ENCODE results near the gene DBF4B. TPM values are rescaled to one million over a fixed set of nuclear protein-coding genes. Genes with fewer than 3 reads are reported as not detected.
"Not testable (repeated sequence)": the region's sequence is repeated elsewhere in the genome, so short reads cannot be mapped to it uniquely, and the experiment has no call there.

Gene DBF4B
- total RNA-seq, 1 experiment from 2014 or later: 26.1 TPM

GRCh38 chr17:44690746-44691306, 17.6 kb upstream of the DBF4B start:
- peak; percentile 59 for DNase-seq (ENCODE audit: low read depth, low spot score)
- peak; percentile 46 for ATAC-seq
- H3K9ac ChIP-seq (ENCODE audit: low read length): peak overlapping the region; percentile 93
- RAD21 ChIA-PET (ENCODE audit: low non-redundant PET in 1 of 2, low total read pairs in 2 of 2, uncharacterized antibody in 2 of 2, unreplicated experiment in 2 of 2); H3K36me3 ChIP-seq (ENCODE audit: control insufficient read depth in 1 of 2, insufficient read depth in 2 of 2, low read length in 2 of 2); BruUV-seq (replicated peaks); H3K27me3 ChIP-seq (ENCODE audit: insufficient read depth, low read length); H3K9me2 ChIP-seq (ENCODE audit: insufficient read depth); intact Hi-C loops (cut with micrococcal nuclease); H4K20me1 ChIP-seq (ENCODE audit: insufficient read depth); H3K9me3 ChIP-seq (ENCODE audit: control insufficient read depth in 1 of 2, insufficient read depth in 1 of 2, low read depth in 1 of 2, low read length in 2 of 2): not testable (repeated sequence)
- peaks cover 29% of the 10 kb centered on the region for H3K79me2 ChIP-seq (ENCODE audit: insufficient read depth, low read length)
- H3K27ac ChIP-seq (ENCODE audit: low read depth, low read length): peak overlapping the region; percentile 69
- ChIA-PET POLR2A (interaction anchor here (1.0 to 1.9 kb wide), 4 partner anchors 14 to 161 kb away, joined by 3 to 5 read pairs (median 4); partner anchors contain the start of gene DBF4B), CTCF (interaction anchor here (0.8 to 2.3 kb wide), 5 partner anchors 9 to 157 kb away, joined by 3 to 7 read pairs (median 4); no protein-coding TSS in a partner anchor)
- peak; percentile 15; the same call in 1 of the 2 replicates for TF ChIP-seq EGR1 (IDR thresholded peaks at IDR 0.05; ENCODE audit: low read depth)
- peak; percentile 69 for TF ChIP-seq CBX3 (IDR thresholded peaks at IDR 0.05; ENCODE audit: low read depth)
- TF ChIP-seq MAX (IDR thresholded peaks at IDR 0.05): peak; percentile 27; the same call in 1 of the 2 replicates
- peak; percentile 47; the same call in 1 of the 2 replicates for TF ChIP-seq CEBPB (IDR thresholded peaks at IDR 0.05; ENCODE audit: low read depth)
- TF ChIP-seq POLR2A (IDR thresholded peaks at IDR 0.05; ENCODE audit: borderline replicate concordance, extremely low read depth, insufficient read depth, insufficient read length): peak; percentile 12
- TF ChIP-seq FOSL1 (IDR thresholded peaks at IDR 0.05; ENCODE audit: low read depth): 0 out of 2 replicates have a peak, but pooled peaks have one; percentile 21
- TF ChIP-seq POLR2AphosphoS5 (IDR thresholded peaks at IDR 0.05; ENCODE audit: low read depth, low read length): 0 out of 2 replicates have a peak, but pooled peaks have one; percentile 42
- TF ChIP-seq RAD21 (IDR thresholded peaks at IDR 0.05; ENCODE audit: low read depth): peak; percentile 47
- peak; percentile 42 to 54 (median 51); a peak in 5 of 6 replicates for TF ChIP-seq CTCF (IDR thresholded peaks at IDR 0.05 in 2 of 3, conservative IDR thresholded peaks at IDR 0.05 in 1 of 3; ENCODE audit: borderline replicate concordance in 1 of 3, insufficient read depth in 1 of 3, low read depth in 2 of 3, low read length in 2 of 3)
- H2AFZ ChIP-seq (ENCODE audit: low read depth, low read length, poor library complexity, severe bottlenecking): peak overlapping the region; percentile 19
- H3K4me2 ChIP-seq (ENCODE audit: low read length): peak overlapping the region; percentile 99
- peaks cover 13 to 30% of the 10 kb centered on the region in 2 experiments for H3K4me1 ChIP-seq (ENCODE audit: control insufficient read depth in 1 of 2, insufficient read depth in 2 of 2, low read length in 2 of 2)
- peak overlapping the region; percentile 98 for H3K4me3 ChIP-seq (replicated peaks in 1 of 2; ENCODE audit: low read depth in 1 of 2, low read length in 2 of 2)
